SK-N-SH (cell line): ENCODE measurements around the gene NOX5.

Experiments
- EP300 ChIP-seq, 2 experiments: IDR thresholded peaks; 2 replicates each; pipeline versions ENCODE4 v1.4.0 to v1.6.1; 2012; ENCODE audit warnings: borderline replicate concordance in 1 of 2, low read depth in 1 of 2, low read length in 1 of 2
- GABPA ChIP-seq: IDR thresholded peaks from 2 replicates; pipeline ENCODE4 v1.4.0; 2012; ENCODE audit warnings: low read depth, mild to moderate bottlenecking
- JUND ChIP-seq: IDR thresholded peaks from 2 replicates; pipeline ENCODE4 v1.4.0; 2012
- SIN3A ChIP-seq: IDR thresholded peaks from 2 replicates; pipeline ENCODE4 v1.6.1; 2012; ENCODE audit warnings: low read depth, mild to moderate bottlenecking, low read length, moderate library complexity, borderline replicate concordance
- SMC3 ChIP-seq: IDR thresholded peaks from 2 replicates; pipeline ENCODE4 v1.6.1; 2012; ENCODE audit warnings: low read depth, low read length, improper control_type of control experiment
- TEAD4 ChIP-seq: IDR thresholded peaks from 2 replicates; pipeline ENCODE4 v1.4.0; 2012; ENCODE audit warnings: mild to moderate bottlenecking, borderline replicate concordance; ENCODE audit not compliant: insufficient read depth
- TF ChIP-seq, protein P1 (sequence below): fragments of 200-600 bp; sonication (generic); IDR thresholded peaks from 2 replicates; pipeline ENCODE4 v1.6.1; 2017; ENCODE audit warnings: antibody characterized with exemption, mild to moderate bottlenecking, moderate library complexity
- TF ChIP-seq, protein P2 (sequence below): fragments of 150-350 bp; IDR thresholded peaks from 2 replicates; pipeline ENCODE4 v1.6.1; 2017; ENCODE audit warnings: antibody characterized with exemption, low read length, low read depth, borderline replicate concordance
- TF ChIP-seq, protein P3 (sequence below): fragments of 150-350 bp; IDR thresholded peaks from 2 replicates; pipeline ENCODE4 v1.6.1; 2016; ENCODE audit warnings: mild to moderate bottlenecking, low read depth, low read length

DNA sequence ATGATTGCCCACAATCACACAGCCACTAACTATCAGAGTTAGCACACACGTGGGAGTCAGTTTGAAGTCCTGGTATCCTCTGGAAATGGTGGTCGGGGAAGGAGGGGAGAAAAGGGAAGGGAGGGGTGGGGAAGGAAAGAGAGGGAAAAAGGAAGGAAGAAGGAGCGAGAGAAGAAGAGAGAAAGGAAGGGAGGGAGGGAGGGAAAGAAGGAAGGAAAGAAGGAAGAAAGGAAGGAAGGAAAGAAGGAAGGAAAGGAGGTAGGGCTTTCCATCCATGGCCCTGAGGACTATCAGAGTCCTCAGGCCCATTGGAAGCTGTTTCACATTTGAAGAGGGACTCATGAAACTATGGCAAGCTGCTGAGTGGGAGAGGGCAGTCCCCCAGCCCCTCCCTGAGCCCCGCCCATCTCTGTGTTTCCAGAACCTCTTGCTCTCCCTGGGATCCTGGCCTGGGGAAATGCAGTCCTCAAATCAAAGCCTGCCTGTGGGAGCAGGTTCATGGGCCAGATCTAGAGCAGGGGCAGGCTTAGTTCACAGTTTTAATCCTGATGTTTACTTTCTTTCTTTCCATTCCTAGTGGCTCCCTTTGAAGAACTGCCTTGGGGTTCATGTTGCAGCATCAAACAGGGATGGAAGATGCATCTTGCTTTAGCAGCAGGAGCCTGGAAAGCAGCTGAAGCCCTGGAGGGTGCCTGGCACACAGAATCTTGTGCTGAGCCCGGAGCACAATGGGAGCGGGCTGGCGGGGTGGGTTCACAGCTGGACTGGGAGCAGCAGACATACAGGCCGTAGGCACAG, 79.8 kb downstream of the NOX5 start:
- TF ChIP-seq SMC3 (no peak), SIN3A (no peak), EP300 (IDR thresholded peaks at IDR 0.05; ENCODE audit: borderline replicate concordance in 1 of 2, low read depth in 1 of 2, low read length in 1 of 2) (peak in 1 of 2 experiments; percentile 38; a peak in 1 of 4 replicates), GABPA (no peak), JUND (no peak), TEAD4 (no peak)
- TF ChIP-seq, protein P1, sequence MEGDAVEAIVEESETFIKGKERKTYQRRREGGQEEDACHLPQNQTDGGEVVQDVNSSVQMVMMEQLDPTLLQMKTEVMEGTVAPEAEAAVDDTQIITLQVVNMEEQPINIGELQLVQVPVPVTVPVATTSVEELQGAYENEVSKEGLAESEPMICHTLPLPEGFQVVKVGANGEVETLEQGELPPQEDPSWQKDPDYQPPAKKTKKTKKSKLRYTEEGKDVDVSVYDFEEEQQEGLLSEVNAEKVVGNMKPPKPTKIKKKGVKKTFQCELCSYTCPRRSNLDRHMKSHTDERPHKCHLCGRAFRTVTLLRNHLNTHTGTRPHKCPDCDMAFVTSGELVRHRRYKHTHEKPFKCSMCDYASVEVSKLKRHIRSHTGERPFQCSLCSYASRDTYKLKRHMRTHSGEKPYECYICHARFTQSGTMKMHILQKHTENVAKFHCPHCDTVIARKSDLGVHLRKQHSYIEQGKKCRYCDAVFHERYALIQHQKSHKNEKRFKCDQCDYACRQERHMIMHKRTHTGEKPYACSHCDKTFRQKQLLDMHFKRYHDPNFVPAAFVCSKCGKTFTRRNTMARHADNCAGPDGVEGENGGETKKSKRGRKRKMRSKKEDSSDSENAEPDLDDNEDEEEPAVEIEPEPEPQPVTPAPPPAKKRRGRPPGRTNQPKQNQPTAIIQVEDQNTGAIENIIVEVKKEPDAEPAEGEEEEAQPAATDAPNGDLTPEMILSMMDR = no peak
- TF ChIP-seq, protein P2, sequence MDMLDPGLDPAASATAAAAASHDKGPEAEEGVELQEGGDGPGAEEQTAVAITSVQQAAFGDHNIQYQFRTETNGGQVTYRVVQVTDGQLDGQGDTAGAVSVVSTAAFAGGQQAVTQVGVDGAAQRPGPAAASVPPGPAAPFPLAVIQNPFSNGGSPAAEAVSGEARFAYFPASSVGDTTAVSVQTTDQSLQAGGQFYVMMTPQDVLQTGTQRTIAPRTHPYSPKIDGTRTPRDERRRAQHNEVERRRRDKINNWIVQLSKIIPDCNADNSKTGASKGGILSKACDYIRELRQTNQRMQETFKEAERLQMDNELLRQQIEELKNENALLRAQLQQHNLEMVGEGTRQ = no peak
- TF ChIP-seq, protein P3, sequence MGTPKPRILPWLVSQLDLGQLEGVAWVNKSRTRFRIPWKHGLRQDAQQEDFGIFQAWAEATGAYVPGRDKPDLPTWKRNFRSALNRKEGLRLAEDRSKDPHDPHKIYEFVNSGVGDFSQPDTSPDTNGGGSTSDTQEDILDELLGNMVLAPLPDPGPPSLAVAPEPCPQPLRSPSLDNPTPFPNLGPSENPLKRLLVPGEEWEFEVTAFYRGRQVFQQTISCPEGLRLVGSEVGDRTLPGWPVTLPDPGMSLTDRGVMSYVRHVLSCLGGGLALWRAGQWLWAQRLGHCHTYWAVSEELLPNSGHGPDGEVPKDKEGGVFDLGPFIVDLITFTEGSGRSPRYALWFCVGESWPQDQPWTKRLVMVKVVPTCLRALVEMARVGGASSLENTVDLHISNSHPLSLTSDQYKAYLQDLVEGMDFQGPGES = no peak
